ENCODE data around the gene CPTP.

DNA sequence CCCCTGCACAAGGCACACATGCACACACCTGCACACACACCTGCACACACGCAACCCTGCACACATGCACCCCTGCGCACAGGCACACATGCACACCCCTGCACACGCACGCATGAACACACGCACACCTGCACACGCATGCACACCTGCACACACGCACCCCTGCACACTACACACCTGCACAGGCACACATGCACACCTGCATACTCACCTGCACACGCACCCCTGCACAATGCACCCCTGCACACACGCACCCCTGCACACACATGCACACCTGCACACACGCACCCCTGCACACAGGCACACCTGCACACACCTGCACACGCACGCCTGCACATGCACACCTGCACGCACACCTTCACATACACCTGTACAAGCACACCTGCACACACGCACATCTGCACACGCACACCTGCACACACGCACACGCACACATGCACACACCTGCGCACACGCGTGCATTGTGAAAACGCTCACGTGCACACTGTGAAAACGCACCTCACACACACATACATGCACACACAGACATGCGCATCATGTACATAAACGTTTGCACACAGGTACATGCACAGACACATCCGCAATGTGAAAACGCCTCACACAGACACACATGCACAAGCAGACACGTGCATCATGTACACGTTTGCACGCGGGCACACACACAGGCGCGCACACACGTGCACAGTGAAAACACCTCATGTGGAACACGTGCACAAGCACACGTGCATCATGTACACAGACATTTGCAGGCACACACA is 16.4 kb downstream of the CPTP start:
- TF ChIP-seq, protein P1, sequence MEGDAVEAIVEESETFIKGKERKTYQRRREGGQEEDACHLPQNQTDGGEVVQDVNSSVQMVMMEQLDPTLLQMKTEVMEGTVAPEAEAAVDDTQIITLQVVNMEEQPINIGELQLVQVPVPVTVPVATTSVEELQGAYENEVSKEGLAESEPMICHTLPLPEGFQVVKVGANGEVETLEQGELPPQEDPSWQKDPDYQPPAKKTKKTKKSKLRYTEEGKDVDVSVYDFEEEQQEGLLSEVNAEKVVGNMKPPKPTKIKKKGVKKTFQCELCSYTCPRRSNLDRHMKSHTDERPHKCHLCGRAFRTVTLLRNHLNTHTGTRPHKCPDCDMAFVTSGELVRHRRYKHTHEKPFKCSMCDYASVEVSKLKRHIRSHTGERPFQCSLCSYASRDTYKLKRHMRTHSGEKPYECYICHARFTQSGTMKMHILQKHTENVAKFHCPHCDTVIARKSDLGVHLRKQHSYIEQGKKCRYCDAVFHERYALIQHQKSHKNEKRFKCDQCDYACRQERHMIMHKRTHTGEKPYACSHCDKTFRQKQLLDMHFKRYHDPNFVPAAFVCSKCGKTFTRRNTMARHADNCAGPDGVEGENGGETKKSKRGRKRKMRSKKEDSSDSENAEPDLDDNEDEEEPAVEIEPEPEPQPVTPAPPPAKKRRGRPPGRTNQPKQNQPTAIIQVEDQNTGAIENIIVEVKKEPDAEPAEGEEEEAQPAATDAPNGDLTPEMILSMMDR (IDR thresholded peaks at IDR 0.05; ENCODE audit: low read depth, low read length, missing input control): no peak
- TF ChIP-seq RAD21 (IDR thresholded peaks at IDR 0.05) (no peak), RXRA (IDR thresholded peaks at IDR 0.05) (no peak), FOXA1 (IDR thresholded peaks at IDR 0.05) (no peak), HNF4G (IDR thresholded peaks at IDR 0.05) (no peak), SP1 (IDR thresholded peaks at IDR 0.05) (no peak), YY1 (IDR thresholded peaks at IDR 0.05) (no peak), EGR1 (IDR thresholded peaks at IDR 0.05; ENCODE audit: low read depth in 2 of 2) (no peak), TAF1 (conservative IDR thresholded peaks at IDR 0.05) (no peak), FOXA2 (IDR thresholded peaks at IDR 0.05) (no peak)
- TF ChIP-seq, protein P2, sequence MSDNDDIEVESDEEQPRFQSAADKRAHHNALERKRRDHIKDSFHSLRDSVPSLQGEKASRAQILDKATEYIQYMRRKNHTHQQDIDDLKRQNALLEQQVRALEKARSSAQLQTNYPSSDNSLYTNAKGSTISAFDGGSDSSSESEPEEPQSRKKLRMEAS (IDR thresholded peaks at IDR 0.05): no peak
- TF ChIP-seq, protein P3, sequence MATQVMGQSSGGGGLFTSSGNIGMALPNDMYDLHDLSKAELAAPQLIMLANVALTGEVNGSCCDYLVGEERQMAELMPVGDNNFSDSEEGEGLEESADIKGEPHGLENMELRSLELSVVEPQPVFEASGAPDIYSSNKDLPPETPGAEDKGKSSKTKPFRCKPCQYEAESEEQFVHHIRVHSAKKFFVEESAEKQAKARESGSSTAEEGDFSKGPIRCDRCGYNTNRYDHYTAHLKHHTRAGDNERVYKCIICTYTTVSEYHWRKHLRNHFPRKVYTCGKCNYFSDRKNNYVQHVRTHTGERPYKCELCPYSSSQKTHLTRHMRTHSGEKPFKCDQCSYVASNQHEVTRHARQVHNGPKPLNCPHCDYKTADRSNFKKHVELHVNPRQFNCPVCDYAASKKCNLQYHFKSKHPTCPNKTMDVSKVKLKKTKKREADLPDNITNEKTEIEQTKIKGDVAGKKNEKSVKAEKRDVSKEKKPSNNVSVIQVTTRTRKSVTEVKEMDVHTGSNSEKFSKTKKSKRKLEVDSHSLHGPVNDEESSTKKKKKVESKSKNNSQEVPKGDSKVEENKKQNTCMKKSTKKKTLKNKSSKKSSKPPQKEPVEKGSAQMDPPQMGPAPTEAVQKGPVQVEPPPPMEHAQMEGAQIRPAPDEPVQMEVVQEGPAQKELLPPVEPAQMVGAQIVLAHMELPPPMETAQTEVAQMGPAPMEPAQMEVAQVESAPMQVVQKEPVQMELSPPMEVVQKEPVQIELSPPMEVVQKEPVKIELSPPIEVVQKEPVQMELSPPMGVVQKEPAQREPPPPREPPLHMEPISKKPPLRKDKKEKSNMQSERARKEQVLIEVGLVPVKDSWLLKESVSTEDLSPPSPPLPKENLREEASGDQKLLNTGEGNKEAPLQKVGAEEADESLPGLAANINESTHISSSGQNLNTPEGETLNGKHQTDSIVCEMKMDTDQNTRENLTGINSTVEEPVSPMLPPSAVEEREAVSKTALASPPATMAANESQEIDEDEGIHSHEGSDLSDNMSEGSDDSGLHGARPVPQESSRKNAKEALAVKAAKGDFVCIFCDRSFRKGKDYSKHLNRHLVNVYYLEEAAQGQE (IDR thresholded peaks at IDR 0.05): no peak
- TF ChIP-seq, protein P4, sequence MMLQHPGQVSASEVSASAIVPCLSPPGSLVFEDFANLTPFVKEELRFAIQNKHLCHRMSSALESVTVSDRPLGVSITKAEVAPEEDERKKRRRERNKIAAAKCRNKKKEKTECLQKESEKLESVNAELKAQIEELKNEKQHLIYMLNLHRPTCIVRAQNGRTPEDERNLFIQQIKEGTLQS (IDR thresholded peaks at IDR 0.05): no peak
- TF ChIP-seq, protein P5, sequence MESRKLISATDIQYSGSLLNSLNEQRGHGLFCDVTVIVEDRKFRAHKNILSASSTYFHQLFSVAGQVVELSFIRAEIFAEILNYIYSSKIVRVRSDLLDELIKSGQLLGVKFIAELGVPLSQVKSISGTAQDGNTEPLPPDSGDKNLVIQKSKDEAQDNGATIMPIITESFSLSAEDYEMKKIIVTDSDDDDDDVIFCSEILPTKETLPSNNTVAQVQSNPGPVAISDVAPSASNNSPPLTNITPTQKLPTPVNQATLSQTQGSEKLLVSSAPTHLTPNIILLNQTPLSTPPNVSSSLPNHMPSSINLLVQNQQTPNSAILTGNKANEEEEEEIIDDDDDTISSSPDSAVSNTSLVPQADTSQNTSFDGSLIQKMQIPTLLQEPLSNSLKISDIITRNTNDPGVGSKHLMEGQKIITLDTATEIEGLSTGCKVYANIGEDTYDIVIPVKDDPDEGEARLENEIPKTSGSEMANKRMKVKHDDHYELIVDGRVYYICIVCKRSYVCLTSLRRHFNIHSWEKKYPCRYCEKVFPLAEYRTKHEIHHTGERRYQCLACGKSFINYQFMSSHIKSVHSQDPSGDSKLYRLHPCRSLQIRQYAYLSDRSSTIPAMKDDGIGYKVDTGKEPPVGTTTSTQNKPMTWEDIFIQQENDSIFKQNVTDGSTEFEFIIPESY (IDR thresholded peaks at IDR 0.05): no peak
